T-cell (primary cell): Measurements from ENCODE around the gene P4HB. TPM values are rescaled to one million over a fixed set of nuclear protein-coding genes. Genes with fewer than 3 reads are reported as not detected.

Source experiments
- ATAC-seq, 4 experiments: fragments of 200-7000 bp in 3 of 4; fragments of 150-1000 bp in 1 of 4; cut with Tn5 transposase; replicated peaks in 1 of 4; 1 replicate in 3 of 4; 2 replicates in 1 of 4; pipeline ENCODE4 v1.10.0; 2021; ENCODE audit warnings: moderate library complexity in 3 of 4, mild to moderate bottlenecking in 2 of 4, moderate number of reproducible peaks in 1 of 4
- CTCF ChIA-PET, 2 donors: fragments of 300-600 bp; sonication (Branson Sonifier 250); formaldehyde crosslinking; loops; one replicate each; lab custom pipeline; 2022; ENCODE audit warnings: antibody characterized with exemption in 2 of 2; lab: Charles Lee
- POLR2A ChIA-PET, 2 donors: fragments of 300-600 bp; sonication (Branson Sonifier 250); formaldehyde crosslinking; loops; one replicate each; lab custom pipeline; 2022; ENCODE audit warnings: antibody characterized with exemption in 2 of 2; lab: Charles Lee
- DNase-seq, 35 experiments: peaks; one replicate each; pipeline versions ENCODE4 v3.0.0 to v3.0.0-alpha.2; 2013 to 2023
- H3K27ac ChIP-seq: one replicate; pipeline ENCODE4 v1.5.1; 2013; ENCODE audit warnings: low read length
- H3K27me3 ChIP-seq, 2 experiments: replicated peaks in 1 of 2; 1 replicate in 1 of 2; 2 replicates in 1 of 2; pipeline versions ENCODE4 v1.6.1 to v1.7.0; 2013; ENCODE audit warnings: low read length in 1 of 2, mixed read lengths in 1 of 2; ENCODE audit not compliant: control insufficient read depth in 2 of 2, insufficient read depth in 2 of 2; ENCODE audit errors: extremely low read depth in 1 of 2
- H3K36me3 ChIP-seq, 2 donors: 1 replicate in 1 of 2; 2 replicates in 1 of 2; pipeline versions ENCODE4 v1.6.1 to v1.7.0; 2013; ENCODE audit warnings: low read length in 1 of 2; ENCODE audit not compliant: control insufficient read depth in 2 of 2, insufficient read depth in 1 of 2; ENCODE audit errors: extremely low read depth in 1 of 2
- H3K4me1 ChIP-seq, 2 experiments: 1 replicate in 1 of 2; 2 replicates in 1 of 2; pipeline versions ENCODE4 v1.6.1 to v1.7.0; 2013; ENCODE audit warnings: low read length in 2 of 2, mixed read lengths in 1 of 2; ENCODE audit not compliant: insufficient read depth in 2 of 2, control insufficient read depth in 1 of 2; ENCODE audit errors: extremely low read depth in 1 of 2
- H3K4me3 ChIP-seq, 2 donors: 1 replicate in 1 of 2; 2 replicates in 1 of 2; pipeline versions ENCODE4 v1.5.1 to v1.7.0; 2013; ENCODE audit warnings: mild to moderate bottlenecking in 2 of 2, low read length in 1 of 2, moderate library complexity in 1 of 2; ENCODE audit not compliant: control insufficient read depth in 1 of 2; ENCODE audit errors: extremely low read depth in 1 of 2
- H3K9me3 ChIP-seq: 2 replicates; pipeline ENCODE4 v1.7.0; 2013
- H3K27ac Mint-ChIP-seq, 2 donors: one replicate each; pipeline ENCODE4 v1.8.0; 2020 to 2021; ENCODE audit warnings: mild to moderate bottlenecking in 2 of 2, mixed read lengths in 2 of 2
- H3K27me3 Mint-ChIP-seq, 2 donors: one replicate each; pipeline ENCODE4 v1.8.0; 2021 to 2022; ENCODE audit warnings: mixed read lengths in 2 of 2
- H3K36me3 Mint-ChIP-seq: one replicate; pipeline ENCODE4 v1.8.0; 2021; ENCODE audit warnings: mixed read lengths
- H3K4me1 Mint-ChIP-seq, 3 donors: one replicate each; pipeline ENCODE4 v1.8.0; 2020 to 2022; ENCODE audit warnings: mixed read lengths in 3 of 3, mild to moderate bottlenecking in 1 of 3
- H3K4me3 Mint-ChIP-seq, 3 donors: one replicate each; pipeline ENCODE4 v1.8.0; 2020 to 2022; ENCODE audit warnings: mild to moderate bottlenecking in 3 of 3, mixed read lengths in 3 of 3, moderate library complexity in 3 of 3
- H3K9me3 Mint-ChIP-seq, 3 donors: one replicate each; pipeline ENCODE4 v1.8.0; 2020 to 2022; ENCODE audit warnings: mixed read lengths in 3 of 3
- WGBS: methylation state at CpG from one replicate; pipeline ENCODE4 v1.1.5; 2013; ENCODE audit warnings: missing lambda C conversion rate; ENCODE audit not compliant: insufficient coverage; 5-methylcytosine and 5-hydroxymethylcytosine counted together
- total RNA-seq, 35 experiments: library from RNA in 6 of 35; stranded (reverse) in 6 of 35; fragments of 120-200 nt in 1 of 35; gene quantifications; one replicate each; pipeline versions ENCODE4 v1.2.1 to v1.2.4 and lab custom pipeline; 2013 to 2026

P4HB gene
- total RNA-seq, 5 donors from 2014 or later (not counting 1 experiment from before 2014, with no cell fraction given): 228 to 324 (median 269) TPM

- peaks cover 11 to 43% of the 10 kb centered on the region in 2 donors for H3K36me3 ChIP-seq
- ATAC-seq: no peak
- H3K9me3 ChIP-seq: no peaks in the 10 kb centered on the region
- ChIA-PET POLR2A (interaction anchor here (0.5 kb wide), 2 partner anchors 14 to 26 kb away, joined by 3 to 8 read pairs; partner anchors contain the start of gene MCRIP1 (in 1 of the 2)), CTCF (no interaction called here)
- Mint-ChIP-seq H3K36me3 (peaks cover 18% of the 10 kb centered on the region), H3K27ac (peak overlapping the region; percentile 82 to 83), H3K9me3 (no peaks in the 10 kb centered on the region), H3K4me3 (peak overlapping the region; percentile 84 to 88 (median 85)), H3K4me1 (peaks cover 30 to 53% (median 46%) of the 10 kb centered on the region in 3 donors), H3K27me3 (no peaks in the 10 kb centered on the region)
- DNase-seq: no peak
- H3K4me3 ChIP-seq: peak overlapping the region; percentile 51 to 66
- 80% methylated on average over 18 of the region's 23 CpGs for WGBS
- H3K27ac ChIP-seq: peak overlapping the region; percentile 6
- H3K27me3 ChIP-seq: no peaks in the 10 kb centered on the region
- peaks cover 10 to 52% of the 10 kb centered on the region in 2 experiments for H3K4me1 ChIP-seq
Measured at GRCh38 chr17:81858967-81859905, 1.1 kb downstream of the P4HB start.

GRCh38 chr17:81858170-81858966 is 2.0 kb downstream of the P4HB start:
- H3K27me3 ChIP-seq: no peaks in the 10 kb centered on the region
- Mint-ChIP-seq H3K4me3 (peak overlapping the region; percentile 84 to 88 (median 85)), H3K27me3 (no peaks in the 10 kb centered on the region), H3K9me3 (no peaks in the 10 kb centered on the region), H3K36me3 (peaks cover 20% of the 10 kb centered on the region), H3K4me1 (peaks cover 26 to 49% (median 40%) of the 10 kb centered on the region in 3 donors), H3K27ac (no peak overlapping the region)
- peaks cover 10 to 47% of the 10 kb centered on the region in 2 experiments for H3K4me1 ChIP-seq
- no peak for ATAC-seq
- no peaks in the 10 kb centered on the region for H3K9me3 ChIP-seq
- peaks cover 15 to 45% of the 10 kb centered on the region in 2 donors for H3K36me3 ChIP-seq
- DNase-seq: no peak
- no peak overlapping the region for H3K4me3 ChIP-seq
- 88% methylated on average over 27 of the region's 30 CpGs for WGBS
- H3K27ac ChIP-seq: no peak overlapping the region
- ChIA-PET CTCF (no interaction called here), POLR2A (interaction anchor here in 1 of 2 donors (0.7 kb wide), 1 partner anchor 290 kb away, joined by 14 read pairs; no protein-coding TSS in a partner anchor)

- Histone ChIP-seq H3K27me3 (no peaks in the 10 kb centered on the region), H3K9me3 (no peaks in the 10 kb centered on the region), H3K36me3 (peaks cover 13 to 65% of the 10 kb centered on the region in 2 donors), H3K27ac (no peak overlapping the region), H3K4me1 (peaks cover 7 to 31% of the 10 kb centered on the region in 2 experiments), H3K4me3 (no peak overlapping the region)
- 94% methylated on average over 23 of the region's 29 CpGs for WGBS
- Mint-ChIP-seq H3K4me3 (no peak overlapping the region), H3K4me1 (peaks cover 7 to 28% (median 27%) of the 10 kb centered on the region in 3 donors), H3K36me3 (peaks cover 22% of the 10 kb centered on the region), H3K27me3 (no peaks in the 10 kb centered on the region), H3K9me3 (no peaks in the 10 kb centered on the region), H3K27ac (no peak overlapping the region)
- no peak for DNase-seq
- POLR2A ChIA-PET: interaction anchor here in 1 of 2 donors (0.7 kb wide), 1 partner anchor 152 kb away, joined by 3 read pairs; the partner anchor contains the start of gene MRPL12
- CTCF ChIA-PET: interaction anchor here (0.6 kb wide), 3 partner anchors 118 to 514 kb away, joined by 4 read pairs; partner anchors contain the start of gene SLC25A10 (in 1 of the 2)
- ATAC-seq: peak in 2 of 4 experiments; percentile 39 to 50
Measured at GRCh38 chr17:81854974-81855774, 5.2 kb downstream of the P4HB start.

GRCh38 chr17:81852237-81852636 is 8.1 kb downstream of the P4HB start:
- peaks cover 0 to 3% of the 10 kb centered on the region in 2 experiments for H3K4me1 ChIP-seq
- DNase-seq (no peak), ATAC-seq (no peak)
- Mint-ChIP-seq H3K9me3 (no peaks in the 10 kb centered on the region), H3K27ac (no peak overlapping the region), H3K4me1 (peaks cover 0 to 4% (median 3%) of the 10 kb centered on the region in 3 donors), H3K4me3 (no peak overlapping the region), H3K27me3 (no peaks in the 10 kb centered on the region), H3K36me3 (peaks cover 14% of the 10 kb centered on the region)
- no peaks in the 10 kb centered on the region for H3K27me3 ChIP-seq
- no peak overlapping the region for H3K4me3 ChIP-seq
- ChIA-PET POLR2A (no interaction called here), CTCF (no interaction called here)
- WGBS: over 99% methylated on average over 11 of the region's 12 CpGs
- no peak overlapping the region for H3K27ac ChIP-seq
- H3K9me3 ChIP-seq: no peaks in the 10 kb centered on the region
- peaks cover 8 to 58% of the 10 kb centered on the region in 2 donors for H3K36me3 ChIP-seq

- Mint-ChIP-seq H3K4me1 (peaks cover 0 to 3% (median 2%) of the 10 kb centered on the region in 3 donors), H3K36me3 (peaks cover 14% of the 10 kb centered on the region), H3K27me3 (no peaks in the 10 kb centered on the region), H3K9me3 (no peaks in the 10 kb centered on the region), H3K4me3 (no peak overlapping the region), H3K27ac (no peak overlapping the region)
- ChIA-PET CTCF (no interaction called here), POLR2A (no interaction called here)
- no peaks in the 10 kb centered on the region for H3K9me3 ChIP-seq
- H3K4me3 ChIP-seq: no peak overlapping the region
- no peak overlapping the region for H3K27ac ChIP-seq
- DNase-seq (no peak), ATAC-seq (no peak)
- WGBS: 94% methylated on average over 16 of the region's 16 CpGs
- peaks cover 9 to 66% of the 10 kb centered on the region in 2 donors for H3K36me3 ChIP-seq
- H3K4me1 ChIP-seq: peaks cover 0 to 3% of the 10 kb centered on the region in 2 experiments
- no peaks in the 10 kb centered on the region for H3K27me3 ChIP-seq
Measured at GRCh38 chr17:81851423-81851822, 8.9 kb downstream of the P4HB start.
